T-cell (primary cell): ENCODE data around the gene PRKCA. TPM values are rescaled to one million over a fixed set of nuclear protein-coding genes. Genes with fewer than 3 reads are reported as not detected.
A peak's percentile ranks its signal among the peaks of the same experiment; 100 is the strongest.

Experiments used
- ATAC-seq, 4 experiments: fragments of 200-7000 bp in 3 of 4; fragments of 150-1000 bp in 1 of 4; cut with Tn5 transposase; replicated peaks in 1 of 4; 1 replicate in 3 of 4; 2 replicates in 1 of 4; pipeline ENCODE4 v1.10.0; 2021; ENCODE audit warnings: moderate library complexity in 3 of 4, mild to moderate bottlenecking in 2 of 4, moderate number of reproducible peaks in 1 of 4
- CTCF ChIA-PET, 2 donors: fragments of 300-600 bp; sonication (Branson Sonifier 250); formaldehyde crosslinking; loops; one replicate each; lab custom pipeline; 2022; ENCODE audit warnings: antibody characterized with exemption in 2 of 2; lab: Charles Lee
- POLR2A ChIA-PET, 2 donors: fragments of 300-600 bp; sonication (Branson Sonifier 250); formaldehyde crosslinking; loops; one replicate each; lab custom pipeline; 2022; ENCODE audit warnings: antibody characterized with exemption in 2 of 2; lab: Charles Lee
- DNase-seq, 35 experiments: peaks; one replicate each; pipeline versions ENCODE4 v3.0.0 to v3.0.0-alpha.2; 2013 to 2023
- H3K27ac ChIP-seq: one replicate; pipeline ENCODE4 v1.5.1; 2013; ENCODE audit warnings: low read length
- H3K27me3 ChIP-seq, 2 experiments: replicated peaks in 1 of 2; 1 replicate in 1 of 2; 2 replicates in 1 of 2; pipeline versions ENCODE4 v1.6.1 to v1.7.0; 2013; ENCODE audit warnings: low read length in 1 of 2, mixed read lengths in 1 of 2; ENCODE audit not compliant: control insufficient read depth in 2 of 2, insufficient read depth in 2 of 2; ENCODE audit errors: extremely low read depth in 1 of 2
- H3K36me3 ChIP-seq, 2 donors: 1 replicate in 1 of 2; 2 replicates in 1 of 2; pipeline versions ENCODE4 v1.6.1 to v1.7.0; 2013; ENCODE audit warnings: low read length in 1 of 2; ENCODE audit not compliant: control insufficient read depth in 2 of 2, insufficient read depth in 1 of 2; ENCODE audit errors: extremely low read depth in 1 of 2
- H3K4me1 ChIP-seq, 2 experiments: 1 replicate in 1 of 2; 2 replicates in 1 of 2; pipeline versions ENCODE4 v1.6.1 to v1.7.0; 2013; ENCODE audit warnings: low read length in 2 of 2, mixed read lengths in 1 of 2; ENCODE audit not compliant: insufficient read depth in 2 of 2, control insufficient read depth in 1 of 2; ENCODE audit errors: extremely low read depth in 1 of 2
- H3K4me3 ChIP-seq, 2 donors: 1 replicate in 1 of 2; 2 replicates in 1 of 2; pipeline versions ENCODE4 v1.5.1 to v1.7.0; 2013; ENCODE audit warnings: mild to moderate bottlenecking in 2 of 2, low read length in 1 of 2, moderate library complexity in 1 of 2; ENCODE audit not compliant: control insufficient read depth in 1 of 2; ENCODE audit errors: extremely low read depth in 1 of 2
- H3K9me3 ChIP-seq: 2 replicates; pipeline ENCODE4 v1.7.0; 2013
- H3K27ac Mint-ChIP-seq, 2 donors: one replicate each; pipeline ENCODE4 v1.8.0; 2020 to 2021; ENCODE audit warnings: mild to moderate bottlenecking in 2 of 2, mixed read lengths in 2 of 2
- H3K27me3 Mint-ChIP-seq, 2 donors: one replicate each; pipeline ENCODE4 v1.8.0; 2021 to 2022; ENCODE audit warnings: mixed read lengths in 2 of 2
- H3K36me3 Mint-ChIP-seq: one replicate; pipeline ENCODE4 v1.8.0; 2021; ENCODE audit warnings: mixed read lengths
- H3K4me1 Mint-ChIP-seq, 3 donors: one replicate each; pipeline ENCODE4 v1.8.0; 2020 to 2022; ENCODE audit warnings: mixed read lengths in 3 of 3, mild to moderate bottlenecking in 1 of 3
- H3K4me3 Mint-ChIP-seq, 3 donors: one replicate each; pipeline ENCODE4 v1.8.0; 2020 to 2022; ENCODE audit warnings: mild to moderate bottlenecking in 3 of 3, mixed read lengths in 3 of 3, moderate library complexity in 3 of 3
- H3K9me3 Mint-ChIP-seq, 3 donors: one replicate each; pipeline ENCODE4 v1.8.0; 2020 to 2022; ENCODE audit warnings: mixed read lengths in 3 of 3
- WGBS: methylation state at CpG from one replicate; pipeline ENCODE4 v1.1.5; 2013; ENCODE audit warnings: missing lambda C conversion rate; ENCODE audit not compliant: insufficient coverage; 5-methylcytosine and 5-hydroxymethylcytosine counted together
- total RNA-seq, 35 experiments: library from RNA in 6 of 35; stranded (reverse) in 6 of 35; fragments of 120-200 nt in 1 of 35; gene quantifications; one replicate each; pipeline versions ENCODE4 v1.2.1 to v1.2.4 and lab custom pipeline; 2013 to 2026

The PRKCA gene
- total RNA-seq, 5 donors from 2014 or later (not counting 1 experiment from before 2014, with no cell fraction given): 75.9 to 128 (median 82.0) TPM

GRCh38 chr17:66372182-66372581 lies 69.8 kb downstream of the PRKCA start:
- peaks cover 8% of the 10 kb centered on the region for H3K36me3 Mint-ChIP-seq
- POLR2A ChIA-PET: no interaction called here
- CTCF ChIA-PET: no interaction called here
- no peaks in the 10 kb centered on the region for H3K9me3 ChIP-seq
- no peaks in the 10 kb centered on the region for H3K27me3 Mint-ChIP-seq
- peaks cover 70 to 74% (median 73%) of the 10 kb centered on the region in 3 donors for H3K4me1 Mint-ChIP-seq
- peaks cover 3 to 14% of the 10 kb centered on the region in 2 experiments for H3K4me1 ChIP-seq
- no peaks in the 10 kb centered on the region for H3K27me3 ChIP-seq
- H3K27ac Mint-ChIP-seq: peak overlapping the region in 1 of 2 donors; percentile 39
- WGBS: no CpG with 5 or more reads among the region's 5 CpGs
- no peak overlapping the region for H3K27ac ChIP-seq
- no peaks in the 10 kb centered on the region for H3K36me3 ChIP-seq
- no peak overlapping the region for H3K4me3 Mint-ChIP-seq
- no peak overlapping the region for H3K4me3 ChIP-seq
- DNase-seq (no peak), ATAC-seq (no peak)
- H3K9me3 Mint-ChIP-seq: no peaks in the 10 kb centered on the region

- Mint-ChIP-seq H3K4me1 (peaks cover 64 to 68% (median 67%) of the 10 kb centered on the region in 3 donors), H3K27me3 (no peaks in the 10 kb centered on the region), H3K4me3 (no peak overlapping the region), H3K27ac (peak overlapping the region; percentile 4 to 85), H3K36me3 (peaks cover 8% of the 10 kb centered on the region), H3K9me3 (no peaks in the 10 kb centered on the region)
- no peaks in the 10 kb centered on the region for H3K27me3 ChIP-seq
- H3K4me1 ChIP-seq: peaks cover 3 to 14% of the 10 kb centered on the region in 2 experiments
- no peak overlapping the region for H3K27ac ChIP-seq
- H3K4me3 ChIP-seq: no peak overlapping the region
- POLR2A ChIA-PET: no interaction called here
- H3K36me3 ChIP-seq: no peaks in the 10 kb centered on the region
- H3K9me3 ChIP-seq: no peaks in the 10 kb centered on the region
- ATAC-seq (no peak), DNase-seq (no peak)
- no CpG with 5 or more reads among the region's 3 CpGs for WGBS
- CTCF ChIA-PET: no interaction called here
Measured at GRCh38 chr17:66373079-66373478, 70.7 kb downstream of the PRKCA start.

GRCh38 chr17:66373944-66374817 lies 71.8 kb downstream of the PRKCA start:
- no peaks in the 10 kb centered on the region for H3K36me3 ChIP-seq
- H3K4me3 ChIP-seq: no peak overlapping the region
- Mint-ChIP-seq H3K4me3 (peak overlapping the region in 2 of 3 donors; percentile 7 to 45), H3K27ac (peak overlapping the region; percentile 85 to 86), H3K4me1 (peaks cover 69 to 77% (median 71%) of the 10 kb centered on the region in 3 donors), H3K27me3 (no peaks in the 10 kb centered on the region), H3K36me3 (peaks cover 5% of the 10 kb centered on the region), H3K9me3 (no peaks in the 10 kb centered on the region)
- 82% methylated on average over 12 of the region's 18 CpGs for WGBS
- peak; percentile 10 to 82 (median 64) for DNase-seq
- H3K27me3 ChIP-seq: no peaks in the 10 kb centered on the region
- peak; percentile 89 to 96 (median 94) for ATAC-seq
- ChIA-PET POLR2A (no interaction called here), CTCF (interaction anchor here in 1 of 2 donors (1.0 kb wide), 1 partner anchor 30 kb away, joined by 3 read pairs; no protein-coding TSS in a partner anchor)
- H3K4me1 ChIP-seq: peaks cover 3 to 14% of the 10 kb centered on the region in 2 experiments
- peak overlapping the region; percentile 21 for H3K27ac ChIP-seq
- no peaks in the 10 kb centered on the region for H3K9me3 ChIP-seq

GRCh38 chr17:66375121-66375520 lies 72.7 kb downstream of the PRKCA start:
- ChIA-PET CTCF (interaction anchor here (0.6 to 1.0 kb wide), 2 partner anchors 29 to 40 kb away, joined by 3 to 4 read pairs; no protein-coding TSS in a partner anchor), POLR2A (no interaction called here)
- peaks cover 3 to 14% of the 10 kb centered on the region in 2 experiments for H3K4me1 ChIP-seq
- no peak overlapping the region for H3K4me3 ChIP-seq
- DNase-seq (no peak), ATAC-seq (no peak)
- Mint-ChIP-seq H3K9me3 (no peaks in the 10 kb centered on the region), H3K4me3 (peak overlapping the region in 1 of 3 donors; percentile 45), H3K27me3 (no peaks in the 10 kb centered on the region), H3K27ac (peak overlapping the region; percentile 85 to 86), H3K36me3 (no peaks in the 10 kb centered on the region), H3K4me1 (peaks cover 73 to 80% (median 74%) of the 10 kb centered on the region in 3 donors)
- no peaks in the 10 kb centered on the region for H3K9me3 ChIP-seq
- H3K27me3 ChIP-seq: no peaks in the 10 kb centered on the region
- H3K27ac ChIP-seq: no peak overlapping the region
- 77% methylated on average over 5 of the region's 8 CpGs for WGBS
- H3K36me3 ChIP-seq: no peaks in the 10 kb centered on the region

- Mint-ChIP-seq H3K27me3 (no peaks in the 10 kb centered on the region), H3K4me1 (peaks cover 67 to 72% (median 70%) of the 10 kb centered on the region in 3 donors), H3K4me3 (no peak overlapping the region), H3K9me3 (no peaks in the 10 kb centered on the region), H3K27ac (no peak overlapping the region), H3K36me3 (no peaks in the 10 kb centered on the region)
- no peaks in the 10 kb centered on the region for H3K9me3 ChIP-seq
- ATAC-seq: no peak
- H3K4me3 ChIP-seq: no peak overlapping the region
- no peak overlapping the region for H3K27ac ChIP-seq
- no peaks in the 10 kb centered on the region for H3K27me3 ChIP-seq
- ChIA-PET CTCF (no interaction called here), POLR2A (no interaction called here)
- DNase-seq: no peak
- WGBS: no CpG with 5 or more reads among the region's 5 CpGs
- H3K4me1 ChIP-seq: peaks cover 3 to 14% of the 10 kb centered on the region in 2 experiments
- H3K36me3 ChIP-seq: no peaks in the 10 kb centered on the region
Measured at GRCh38 chr17:66378296-66378695, 75.9 kb downstream of the PRKCA start.

GRCh38 chr17:66379544-66379943 lies 77.1 kb downstream of the PRKCA start:
- Mint-ChIP-seq H3K4me1 (peaks cover 61 to 63% (median 63%) of the 10 kb centered on the region in 3 donors), H3K9me3 (no peaks in the 10 kb centered on the region), H3K4me3 (no peak overlapping the region), H3K36me3 (no peaks in the 10 kb centered on the region), H3K27me3 (no peaks in the 10 kb centered on the region), H3K27ac (no peak overlapping the region)
- no peak for DNase-seq
- H3K4me3 ChIP-seq: no peak overlapping the region
- no peak for ATAC-seq
- H3K9me3 ChIP-seq: no peaks in the 10 kb centered on the region
- ChIA-PET CTCF (no interaction called here), POLR2A (interaction anchor here in 1 of 2 donors (0.7 kb wide), 2 partner anchors 122 to 161 kb away, joined by 5 to 8 read pairs; no protein-coding TSS in a partner anchor)
- H3K27me3 ChIP-seq: no peaks in the 10 kb centered on the region
- H3K27ac ChIP-seq: no peak overlapping the region
- H3K36me3 ChIP-seq: no peaks in the 10 kb centered on the region
- 95% methylated on average over 4 of the region's 4 CpGs for WGBS
- peaks cover 3 to 4% of the 10 kb centered on the region in 2 experiments for H3K4me1 ChIP-seq
